ENCODE measurements around the gene ST3GAL4. TPM values are rescaled to one million over a fixed set of nuclear protein-coding genes. Genes with fewer than 3 reads are reported as not detected.
A peak's percentile ranks its signal among the peaks of the same experiment; 100 is the strongest.
"Not testable (repeated sequence)": the region's sequence is repeated elsewhere in the genome, so short reads cannot be mapped to it uniquely, and the experiment has no call there.

Gene ST3GAL4, protein sequence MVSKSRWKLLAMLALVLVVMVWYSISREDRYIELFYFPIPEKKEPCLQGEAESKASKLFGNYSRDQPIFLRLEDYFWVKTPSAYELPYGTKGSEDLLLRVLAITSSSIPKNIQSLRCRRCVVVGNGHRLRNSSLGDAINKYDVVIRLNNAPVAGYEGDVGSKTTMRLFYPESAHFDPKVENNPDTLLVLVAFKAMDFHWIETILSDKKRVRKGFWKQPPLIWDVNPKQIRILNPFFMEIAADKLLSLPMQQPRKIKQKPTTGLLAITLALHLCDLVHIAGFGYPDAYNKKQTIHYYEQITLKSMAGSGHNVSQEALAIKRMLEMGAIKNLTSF
- 73.1 and 74.8 TPM in 2 replicates for total RNA-seq
- long read RNA-seq, transcript ST3GAL4-201 (11 exons, 1,790 nt): minor isoform, 8 of 110 reads
- long read RNA-seq, transcript ST3GAL4-204 (11 exons, 1,812 nt): major isoform, 56 of 110 reads
- long read RNA-seq, partial matches to known transcripts: 10 of 110 reads
- long read RNA-seq, other reads (novel, unspliced or antisense): 28 of 110 reads

- no peak for TF ChIP-seq CTCF (IDR thresholded peaks at IDR 0.05)
- DNase-seq (ENCODE audit: extremely low spot score, unreplicated experiment): peak; percentile 93
- Mint-ChIP-seq H3K36me3 (ENCODE audit: unreplicated experiment) (peaks cover 5% of the 10 kb centered on the region), H3K27me3 (ENCODE audit: unreplicated experiment) (no peaks in the 10 kb centered on the region), H3K4me3 (ENCODE audit: unreplicated experiment) (peak within 1 kb of the TSS; percentile 87), H3K27ac (ENCODE audit: unreplicated experiment) (peak within 1 kb of the TSS; percentile 94), H3K9me3 (ENCODE audit: unreplicated experiment) (no peaks in the 10 kb centered on the region), H3K4me1 (ENCODE audit: unreplicated experiment) (peaks cover 74% of the 10 kb centered on the region)
Measured at GRCh38 chr11:126355324-126355925, at the start of gene ST3GAL4. Gene ST3GAL4 (plus strand): TSS chr11:126355686. CDS start chr11:126406156, 50,470 bp downstream.

GRCh38 chr11:126305699-126306098 is 49.8 kb upstream of the ST3GAL4 start:
- Mint-ChIP-seq H3K4me3 (ENCODE audit: unreplicated experiment) (no peak overlapping the region), H3K27ac (ENCODE audit: unreplicated experiment) (no peak overlapping the region), H3K9me3 (ENCODE audit: unreplicated experiment) (no peaks in the 10 kb centered on the region), H3K36me3 (ENCODE audit: unreplicated experiment) (no peaks in the 10 kb centered on the region), H3K27me3 (ENCODE audit: unreplicated experiment) (no peaks in the 10 kb centered on the region), H3K4me1 (ENCODE audit: unreplicated experiment) (peaks cover 50% of the 10 kb centered on the region)
- no peak for DNase-seq (ENCODE audit: extremely low spot score, unreplicated experiment)
- no peak for TF ChIP-seq CTCF (IDR thresholded peaks at IDR 0.05)

- Mint-ChIP-seq H3K36me3 (ENCODE audit: unreplicated experiment) (no peaks in the 10 kb centered on the region), H3K4me1 (ENCODE audit: unreplicated experiment) (peaks cover 55% of the 10 kb centered on the region), H3K9me3 (ENCODE audit: unreplicated experiment) (no peaks in the 10 kb centered on the region), H3K4me3 (ENCODE audit: unreplicated experiment) (no peak overlapping the region), H3K27me3 (ENCODE audit: unreplicated experiment) (no peaks in the 10 kb centered on the region), H3K27ac (ENCODE audit: unreplicated experiment) (peak overlapping the region; percentile 65)
- no peak for DNase-seq (ENCODE audit: extremely low spot score, unreplicated experiment)
- TF ChIP-seq CTCF (IDR thresholded peaks at IDR 0.05): peak; percentile 73
Measured at GRCh38 chr11:126307706-126308105, 47.8 kb upstream of the ST3GAL4 start.

DNA sequence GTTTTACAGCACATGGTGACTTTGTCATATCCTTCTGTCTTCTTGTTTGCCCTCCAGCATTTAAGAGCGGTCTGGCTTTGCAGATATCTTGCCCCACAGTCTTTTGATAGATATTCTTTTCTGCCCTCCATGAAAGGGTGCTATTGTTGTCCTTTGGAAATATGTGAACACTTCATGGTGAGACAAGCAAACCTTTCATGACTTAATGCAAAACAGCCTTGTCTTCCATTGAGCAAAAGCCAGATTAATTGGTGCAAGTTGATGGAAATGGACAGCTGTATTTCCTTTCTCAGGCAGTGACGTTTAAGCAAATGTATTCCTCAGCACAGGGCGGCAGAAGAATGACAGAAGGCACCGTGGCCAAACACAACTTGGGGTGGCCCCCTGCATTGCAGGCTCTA is 47.2 kb upstream of the ST3GAL4 start:
- peak overlapping the region; percentile 65 for H3K27ac Mint-ChIP-seq (ENCODE audit: unreplicated experiment)
- no peaks in the 10 kb centered on the region for H3K9me3 Mint-ChIP-seq (ENCODE audit: unreplicated experiment)
- TF ChIP-seq CTCF (IDR thresholded peaks at IDR 0.05): no peak
- peaks cover 57% of the 10 kb centered on the region for H3K4me1 Mint-ChIP-seq (ENCODE audit: unreplicated experiment)
- no peaks in the 10 kb centered on the region for H3K27me3 Mint-ChIP-seq (ENCODE audit: unreplicated experiment)
- no peak overlapping the region for H3K4me3 Mint-ChIP-seq (ENCODE audit: unreplicated experiment)
- H3K36me3 Mint-ChIP-seq (ENCODE audit: unreplicated experiment): no peaks in the 10 kb centered on the region
- DNase-seq (ENCODE audit: extremely low spot score, unreplicated experiment): no peak

DNA sequence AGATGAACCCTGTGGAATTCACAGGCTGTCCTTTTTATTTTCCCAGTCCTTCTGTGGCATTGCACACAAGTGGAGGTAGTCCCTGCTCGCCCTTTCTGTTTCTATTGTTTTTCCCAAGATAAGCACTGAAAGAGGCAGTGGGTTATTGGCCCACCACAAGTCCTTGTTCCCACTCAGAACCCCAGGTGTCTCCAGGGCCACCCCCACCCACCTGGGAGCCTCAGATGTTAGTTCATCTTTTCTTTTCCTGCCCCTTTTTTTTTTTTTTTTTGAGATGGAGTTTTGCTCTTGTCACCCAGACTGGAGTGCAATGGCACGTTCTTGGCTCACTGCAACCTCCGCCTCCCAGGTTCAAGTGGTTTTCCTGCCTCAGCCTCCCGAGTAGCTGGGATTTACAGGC is 46.7 kb upstream of the ST3GAL4 start:
- not testable (repeated sequence) for H3K9me3 Mint-ChIP-seq (ENCODE audit: unreplicated experiment); H3K4me3 Mint-ChIP-seq (ENCODE audit: unreplicated experiment); H3K36me3 Mint-ChIP-seq (ENCODE audit: unreplicated experiment); H3K27ac Mint-ChIP-seq (ENCODE audit: unreplicated experiment); H3K27me3 Mint-ChIP-seq (ENCODE audit: unreplicated experiment); DNase-seq (ENCODE audit: extremely low spot score, unreplicated experiment)
- peaks cover 56% of the 10 kb centered on the region for H3K4me1 Mint-ChIP-seq (ENCODE audit: unreplicated experiment)
